Measurements from ENCODE around the gene MAK.
"Not testable (repeated sequence)": the region's sequence is repeated elsewhere in the genome, so short reads cannot be mapped to it uniquely, and the experiment has no call there.

Gene MAK

GRCh38 chr6:10722570-10722819 lies 115.8 kb downstream of the MAK start:
- no peak for DNase-seq

- DNase-seq, result no peak
Observed at GRCh38 chr6:10721850-10722569, 116.3 kb downstream of the MAK start.

GRCh38 chr6:10720960-10721849 lies 117.1 kb downstream of the MAK start:
- DNase-seq, result not testable (repeated sequence)

DNA sequence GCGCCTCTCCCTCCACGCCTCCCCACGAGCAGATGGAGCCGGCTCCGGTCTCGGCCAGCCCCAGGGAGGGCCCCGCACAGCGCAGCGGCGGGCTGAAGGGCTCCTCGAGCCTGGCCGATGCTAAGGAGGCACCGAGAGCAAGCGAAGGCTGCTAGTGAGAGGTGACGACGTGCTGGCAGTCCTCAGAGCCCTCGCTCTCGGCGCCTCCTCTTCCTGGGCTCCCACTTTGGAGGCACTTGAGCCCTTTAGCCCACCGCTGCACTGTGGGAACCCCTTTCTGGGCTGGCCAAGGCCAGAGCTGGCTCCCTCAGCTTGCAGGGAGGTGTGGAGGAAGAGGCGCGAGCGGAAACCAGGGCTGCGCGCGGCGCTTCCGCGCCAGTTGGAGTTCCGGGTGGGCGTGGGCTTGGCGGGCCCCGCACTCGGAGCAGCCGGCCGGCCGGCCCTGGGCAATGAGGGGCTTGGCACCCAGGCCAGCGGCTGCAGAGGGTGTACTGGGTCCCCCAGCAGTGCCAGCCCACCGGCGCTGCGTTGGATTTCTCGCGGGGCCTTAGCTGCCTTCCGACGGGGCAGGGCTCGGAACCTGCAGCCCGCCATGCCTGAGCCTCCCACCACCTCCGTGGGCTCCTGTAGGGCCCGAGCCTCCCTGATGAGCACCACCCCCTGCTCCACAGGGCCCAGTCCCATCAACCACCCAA lies 117.9 kb downstream of the MAK start:
- DNase-seq, result peak in 1 of 2 experiments; percentile 13

GRCh38 chr6:10719964-10720264 lies 118.4 kb downstream of the MAK start:
- no peak for DNase-seq

GRCh38 chr6:10719296-10719963 lies 118.9 kb downstream of the MAK start:
- DNase-seq, result no peak

DNA sequence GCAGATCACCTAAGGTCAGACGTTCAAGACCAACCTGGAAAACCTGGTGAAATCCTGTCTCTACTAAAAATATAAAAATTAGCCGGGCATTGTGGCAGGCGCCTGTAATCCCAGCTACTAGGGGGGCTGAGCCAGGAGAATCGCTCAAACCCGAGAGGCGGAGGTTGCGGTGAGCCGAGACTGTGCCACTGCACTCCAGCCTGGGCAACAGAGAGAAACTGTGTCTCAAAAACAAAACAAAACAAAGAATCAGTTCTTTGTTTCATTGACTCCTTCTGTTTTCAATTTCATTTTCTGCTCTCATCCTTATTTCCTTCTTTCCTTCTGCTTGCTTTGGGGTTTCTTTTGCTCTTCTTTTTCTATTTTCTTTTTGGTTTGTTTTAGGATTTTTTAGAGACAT lies 124.4 kb downstream of the MAK start:
- DNase-seq, result no peak
